ENCODE results near the gene C2CD4D.

Gene C2CD4D

GRCh38 chr1:151834239-151834638, 5.4 kb downstream of the C2CD4D start:
- DNase-seq (ENCODE audit: low read depth in 2 of 2): no peak

GRCh38 chr1:151833172-151833900, 6.3 kb downstream of the C2CD4D start:
- DNase-seq (ENCODE audit: low read depth in 2 of 2): no peak

GRCh38 chr1:151832318-151832980, 7.2 kb downstream of the C2CD4D start:
- no peak for DNase-seq (ENCODE audit: low read depth in 2 of 2)

GRCh38 chr1:151831605-151832004, 8.0 kb downstream of the C2CD4D start, which contains the start of gene RORC:
Gene RORC, minus strand, starts transcription at chr1:151831802. Its CDS starts 38 bp downstream, at chr1:151831764.
- DNase-seq (ENCODE audit: low read depth in 2 of 2): no peak

- no peak for DNase-seq (ENCODE audit: low read depth in 2 of 2)
Measured at GRCh38 chr1:151831256-151831591, 8.4 kb downstream of the C2CD4D start.

GRCh38 chr1:151830055-151830454, 9.6 kb downstream of the C2CD4D start:
- no peak for DNase-seq (ENCODE audit: low read depth in 2 of 2)

- DNase-seq (ENCODE audit: low read depth in 2 of 2): no peak
Measured at GRCh38 chr1:151829352-151830046, 10.1 kb downstream of the C2CD4D start.

GRCh38 chr1:151828921-151829320, 10.7 kb downstream of the C2CD4D start:
- DNase-seq (ENCODE audit: low read depth in 2 of 2): no peak

GRCh38 chr1:151827853-151828252, 11.8 kb downstream of the C2CD4D start:
- DNase-seq (ENCODE audit: low read depth in 2 of 2): no peak

- DNase-seq (ENCODE audit: low read depth in 2 of 2): peak in 1 of 2 donors; percentile 50
Measured at GRCh38 chr1:151825751-151826660, 13.6 kb downstream of the C2CD4D start.

GRCh38 chr1:151825204-151825603, 14.4 kb downstream of the C2CD4D start:
- DNase-seq (ENCODE audit: low read depth in 2 of 2): no peak

GRCh38 chr1:151823175-151823574, 16.4 kb downstream of the C2CD4D start:
- DNase-seq (ENCODE audit: low read depth in 2 of 2): no peak

- DNase-seq (ENCODE audit: low read depth in 2 of 2): peak; percentile 44 to 54
Measured at GRCh38 chr1:151822404-151822803, 17.2 kb downstream of the C2CD4D start.

- DNase-seq (ENCODE audit: low read depth in 2 of 2): no peak
Measured at GRCh38 chr1:151820940-151821339, 18.7 kb downstream of the C2CD4D start.

GRCh38 chr1:151819976-151820623, 19.5 kb downstream of the C2CD4D start:
- no peak for DNase-seq (ENCODE audit: low read depth in 2 of 2)

GRCh38 chr1:151819227-151819835, 20.3 kb downstream of the C2CD4D start:
- no peak for DNase-seq (ENCODE audit: low read depth in 2 of 2)

- no peak for DNase-seq (ENCODE audit: low read depth in 2 of 2)
Measured at GRCh38 chr1:151817353-151817730, 22.3 kb downstream of the C2CD4D start.

- DNase-seq (ENCODE audit: low read depth in 2 of 2): no peak
Measured at GRCh38 chr1:151816548-151817352, 22.9 kb downstream of the C2CD4D start.

- peak in 1 of 2 donors; percentile 29 for DNase-seq (ENCODE audit: low read depth in 2 of 2)
Measured at GRCh38 chr1:151815716-151816327, 23.8 kb downstream of the C2CD4D start.
